Stimulated activated CD8-positive, alpha-beta memory T cell treated with anti-CD3 and anti-CD28 coated beads, Interleukin-12 subunit alpha, Interleukin-12 subunit beta, amount 100 ng/mL, for 1 hour (primary cell): ENCODE measurements around the gene ETNK2.
"Not testable (repeated sequence)": the region's sequence is repeated elsewhere in the genome, so short reads cannot be mapped to it uniquely, and the experiment has no call there.

ENCODE experiments used
- DNase-seq: peaks from one replicate; pipeline ENCODE4 v3.0.0-alpha.2; 2020; ENCODE audit warnings: low read depth

ETNK2 gene

DNA sequence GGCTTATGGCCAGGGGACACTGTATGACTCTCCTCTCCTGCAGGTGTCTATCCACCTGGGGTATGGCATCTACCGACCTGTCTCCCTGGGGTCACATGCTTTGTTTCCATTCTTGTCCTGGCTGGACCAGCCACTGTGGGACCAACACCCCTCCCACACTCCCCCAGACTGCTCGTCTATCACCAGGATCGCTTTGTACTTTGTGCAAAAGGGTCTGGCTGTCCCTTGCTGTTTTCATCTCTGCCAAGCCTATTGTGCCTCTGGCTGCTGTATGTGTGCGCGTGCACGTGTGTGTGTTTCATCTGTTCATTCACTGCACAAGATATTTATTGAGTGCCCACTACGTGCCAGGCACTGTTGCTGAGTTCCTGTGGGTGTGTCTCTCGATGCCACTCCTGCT is 25.5 kb downstream of the ETNK2 start:
- no peak for DNase-seq

GRCh38 chr1:204125759-204126351 is 26.0 kb downstream of the ETNK2 start:
- no peak for DNase-seq

GRCh38 chr1:204124639-204125038 is 27.2 kb downstream of the ETNK2 start:
- no peak for DNase-seq

GRCh38 chr1:204123376-204123775 is 28.5 kb downstream of the ETNK2 start:
- no peak for DNase-seq

GRCh38 chr1:204121840-204122555 is 29.8 kb downstream of the ETNK2 start:
- DNase-seq, result no peak

GRCh38 chr1:204116539-204116938 is 35.3 kb downstream of the ETNK2 start:
- DNase-seq, result no peak

DNA sequence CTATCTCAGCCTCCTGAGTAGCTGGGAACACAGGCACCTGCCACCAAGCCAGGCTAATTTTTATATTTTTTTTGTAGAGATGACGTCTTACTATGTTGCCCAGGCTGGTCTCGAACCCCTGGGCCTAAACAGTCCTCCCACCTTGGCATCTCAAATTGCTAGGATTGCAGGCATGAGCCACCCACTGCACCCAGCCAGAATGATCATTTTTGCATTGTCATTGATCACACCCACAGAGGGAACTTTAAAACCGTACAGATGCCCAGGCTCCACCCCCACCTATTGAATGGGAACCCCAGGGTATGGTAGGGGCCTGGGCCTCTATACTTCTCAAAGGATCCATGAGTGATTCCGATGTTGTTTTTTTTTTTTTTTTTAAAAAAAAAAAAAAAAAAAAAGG is 36.7 kb downstream of the ETNK2 start:
- DNase-seq, result no peak

GRCh38 chr1:204114606-204115005 is 37.2 kb downstream of the ETNK2 start:
- no peak for DNase-seq

DNA sequence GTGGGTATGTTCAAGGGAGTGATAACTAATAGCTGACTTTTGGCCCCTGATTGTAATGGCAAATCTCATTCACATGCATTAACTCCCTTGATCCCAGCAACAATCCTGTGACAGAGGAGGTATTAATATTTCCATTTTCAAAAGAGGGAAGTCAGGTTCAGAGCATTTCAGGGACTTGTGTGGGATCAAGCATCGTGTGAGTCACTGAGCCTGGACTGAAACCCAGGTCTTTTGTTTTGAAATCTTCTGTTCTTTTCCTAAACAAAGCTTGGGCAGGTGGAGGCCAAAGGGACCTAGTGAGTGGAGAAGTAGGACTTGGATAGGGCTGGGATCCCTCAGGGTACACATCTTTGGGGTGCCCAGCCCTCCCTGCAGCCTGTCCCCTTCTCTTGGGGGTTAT is 37.9 kb downstream of the ETNK2 start:
- no peak for DNase-seq

DNA sequence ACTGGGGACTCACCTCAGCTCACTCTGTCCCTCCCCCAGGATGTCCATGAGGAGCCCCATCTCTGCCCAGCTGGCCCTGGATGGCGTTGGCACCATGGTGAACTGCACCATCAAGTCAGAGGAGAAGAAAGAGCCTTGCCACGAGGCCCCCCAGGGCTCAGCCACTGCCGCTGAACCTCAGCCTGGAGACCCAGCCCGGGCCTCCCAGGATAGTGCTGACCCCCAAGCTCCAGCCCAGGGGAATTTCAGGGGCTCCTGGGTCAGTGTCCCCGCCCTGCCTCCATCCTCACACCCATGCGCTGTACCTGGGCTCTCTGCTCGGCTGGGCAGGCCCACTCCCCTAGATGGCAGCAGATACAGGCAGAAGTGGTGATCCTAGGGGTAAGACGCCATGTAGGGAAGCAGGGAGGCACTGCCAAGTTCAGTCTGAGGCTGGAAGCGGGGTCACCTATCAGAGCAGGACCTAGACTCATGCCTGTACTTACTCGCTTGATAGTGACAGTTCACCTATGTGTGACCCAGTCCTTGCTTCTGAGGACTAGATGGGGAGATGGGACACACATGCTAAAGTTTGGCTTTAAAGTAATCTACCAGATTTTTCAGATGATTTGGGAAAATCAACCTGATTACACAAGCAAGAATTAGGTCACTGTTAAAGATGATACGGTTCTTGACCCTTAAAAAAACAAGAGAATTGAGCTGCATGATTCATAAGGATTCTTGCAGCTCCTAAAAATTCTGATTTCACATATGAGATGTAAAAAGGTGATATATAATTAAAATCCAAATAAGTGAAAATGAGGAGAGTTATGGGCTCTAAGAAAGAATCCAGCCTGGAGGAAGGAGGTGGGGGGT is 38.7 kb downstream of the ETNK2 start:
- no peak for DNase-seq

- DNase-seq, result no peak
Observed at GRCh38 chr1:204110894-204111633, 40.8 kb downstream of the ETNK2 start.

- no peak for DNase-seq
Observed at GRCh38 chr1:204108312-204109141, 43.3 kb downstream of the ETNK2 start.

DNA sequence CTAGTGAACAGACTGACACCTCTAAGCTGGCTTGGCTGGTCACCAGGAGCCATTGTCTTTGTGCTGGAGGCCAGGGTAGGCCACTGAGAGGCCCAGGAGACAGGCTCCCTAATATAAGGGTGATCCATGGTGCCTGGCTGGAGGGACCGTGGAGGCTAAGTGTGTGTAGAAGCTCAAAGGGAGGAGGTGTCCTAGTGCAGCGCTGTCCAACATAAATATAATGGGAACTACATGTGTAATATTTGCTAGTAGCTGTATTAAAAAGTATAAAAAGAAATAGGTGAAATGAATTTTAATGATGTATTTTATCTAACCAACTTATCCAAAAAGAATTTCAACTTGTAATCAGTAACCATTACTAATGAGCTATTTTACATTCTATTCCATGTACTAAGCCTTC is 44.0 kb downstream of the ETNK2 start:
- DNase-seq, result no peak

GRCh38 chr1:204106825-204107224 is 45.0 kb downstream of the ETNK2 start:
- DNase-seq, result no peak

GRCh38 chr1:204105131-204105515 is 46.7 kb downstream of the ETNK2 start:
- DNase-seq, result no peak

GRCh38 chr1:204104331-204105130 is 47.3 kb downstream of the ETNK2 start:
- DNase-seq, result no peak

DNA sequence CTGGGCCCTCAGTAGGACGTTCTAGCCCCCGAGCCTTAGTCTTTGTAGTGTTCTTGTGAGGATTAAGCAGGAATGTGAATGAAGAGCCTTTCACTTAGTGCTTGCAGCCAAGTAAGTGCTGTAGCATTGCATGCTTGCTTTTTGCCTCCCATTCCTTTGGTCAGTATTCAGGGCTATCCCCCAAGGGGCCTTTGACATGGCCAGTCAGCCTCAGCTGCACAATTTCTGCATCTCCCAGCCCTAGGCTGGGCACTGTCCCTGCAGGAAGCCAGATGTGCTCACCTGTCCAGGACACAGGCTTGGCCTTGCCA is 48.5 kb downstream of the ETNK2 start:
- DNase-seq, result no peak

GRCh38 chr1:204102739-204103430 is 49.0 kb downstream of the ETNK2 start:
- no peak for DNase-seq

DNA sequence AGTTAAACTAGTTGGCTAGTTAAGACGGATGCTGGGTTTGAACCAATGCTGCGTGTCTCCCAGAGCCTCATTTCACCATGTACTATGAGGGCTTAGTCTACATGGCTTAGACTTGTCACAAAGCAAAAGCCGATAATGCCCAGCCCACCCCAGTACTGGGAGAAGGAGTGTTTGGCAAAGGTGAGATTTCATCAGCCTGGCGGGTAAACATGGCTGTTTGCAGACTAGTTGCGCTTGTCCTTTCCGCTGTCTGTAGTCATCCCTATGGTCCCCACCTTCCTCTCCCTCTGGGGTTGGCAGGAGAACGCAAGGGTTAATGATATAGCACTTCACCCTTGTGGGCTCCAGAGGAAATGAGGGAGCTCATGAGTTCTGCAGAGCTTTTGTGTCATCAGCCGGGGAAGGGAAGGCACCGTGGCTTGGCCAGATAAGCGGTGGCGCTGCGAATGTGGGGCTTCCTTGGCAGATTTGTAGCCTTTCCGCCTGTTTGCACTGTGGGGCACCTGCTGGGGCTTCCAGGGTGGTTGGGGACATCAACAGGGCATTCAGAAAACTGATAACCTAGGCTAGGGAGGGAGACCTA is 49.7 kb downstream of the ETNK2 start:
- DNase-seq, result no peak

DNA sequence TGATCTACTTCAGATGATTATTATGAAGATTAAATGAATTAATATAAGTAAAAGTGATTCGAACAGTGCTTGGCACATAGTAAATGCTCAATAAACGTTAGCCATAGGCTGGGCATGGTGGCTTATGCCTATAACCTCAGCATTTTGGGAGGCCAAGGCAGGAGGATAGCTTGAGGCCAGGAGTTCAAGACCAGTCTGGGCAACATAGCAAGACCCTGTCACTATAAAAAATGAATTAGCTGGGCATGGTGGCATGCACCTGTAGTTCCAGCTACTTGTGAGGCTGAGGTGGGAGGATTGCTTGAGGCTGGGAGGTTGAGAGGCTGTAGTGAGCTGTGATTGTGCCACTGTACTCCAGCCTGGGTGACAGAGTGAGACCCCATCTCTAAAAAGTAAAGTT is 52.1 kb downstream of the ETNK2 start:
- DNase-seq, result not testable (repeated sequence)
